ENCODE results near the gene LRRC36.

Gene LRRC36

GRCh38 chr16:67326472-67327309 lies at the start of gene LRRC36, which contains the start of gene KCTD19:
Gene LRRC36, plus strand, starts transcription at chr16:67326815. Its CDS starts 48 bp downstream, at chr16:67326863.
Gene KCTD19, minus strand, starts transcription at chr16:67326741. Its CDS starts 34 bp downstream, at chr16:67326707.
- no peak for DNase-seq (ENCODE audit: low spot score)

GRCh38 chr16:67277294-67277998 lies 49.2 kb upstream of the LRRC36 start:
- no peak for DNase-seq (ENCODE audit: low spot score)

GRCh38 chr16:67277999-67278772 lies 48.4 kb upstream of the LRRC36 start:
- no peak for DNase-seq (ENCODE audit: low spot score)

GRCh38 chr16:67278773-67279295 lies 47.8 kb upstream of the LRRC36 start:
- DNase-seq (ENCODE audit: low spot score) = no peak

GRCh38 chr16:67279296-67280089 lies 47.1 kb upstream of the LRRC36 start, which contains the start of gene PLEKHG4:
Gene PLEKHG4, plus strand, starts transcription at chr16:67279532. Its CDS starts 513 bp downstream, at chr16:67280045.
- peak; percentile 86 for DNase-seq (ENCODE audit: low spot score)

GRCh38 chr16:67280090-67281015 lies 46.3 kb upstream of the LRRC36 start:
- no peak for DNase-seq (ENCODE audit: low spot score)

GRCh38 chr16:67281536-67282446 lies 44.8 kb upstream of the LRRC36 start:
- no peak for DNase-seq (ENCODE audit: low spot score)

GRCh38 chr16:67282447-67282805 lies 44.2 kb upstream of the LRRC36 start:
- no peak for DNase-seq (ENCODE audit: low spot score)

- no peak for DNase-seq (ENCODE audit: low spot score)
Measured at GRCh38 chr16:67283039-67283825, 43.4 kb upstream of the LRRC36 start.

GRCh38 chr16:67283826-67284555 lies 42.6 kb upstream of the LRRC36 start:
- no peak for DNase-seq (ENCODE audit: low spot score)

GRCh38 chr16:67284699-67285646 lies 41.6 kb upstream of the LRRC36 start:
- DNase-seq (ENCODE audit: low spot score) = no peak

- no peak for DNase-seq (ENCODE audit: low spot score)
Measured at GRCh38 chr16:67286441-67287235, 40.0 kb upstream of the LRRC36 start.

GRCh38 chr16:67287960-67288359 lies 38.7 kb upstream of the LRRC36 start:
- DNase-seq (ENCODE audit: low spot score) = no peak

- DNase-seq (ENCODE audit: low spot score) = no peak
Measured at GRCh38 chr16:67291461-67291860, 35.2 kb upstream of the LRRC36 start.

- no peak for DNase-seq (ENCODE audit: low spot score)
Measured at GRCh38 chr16:67294171-67294757, 32.4 kb upstream of the LRRC36 start.
